GM21619 (cell line): Measurements from ENCODE around the gene TEX9.

Source experiments
- ATAC-seq: cut with Tn5 transposase; IDR thresholded peaks from one replicate; pipeline ENCODE4 v1.9.1; 2021; ENCODE audit not compliant: unreplicated experiment

Gene TEX9

DNA sequence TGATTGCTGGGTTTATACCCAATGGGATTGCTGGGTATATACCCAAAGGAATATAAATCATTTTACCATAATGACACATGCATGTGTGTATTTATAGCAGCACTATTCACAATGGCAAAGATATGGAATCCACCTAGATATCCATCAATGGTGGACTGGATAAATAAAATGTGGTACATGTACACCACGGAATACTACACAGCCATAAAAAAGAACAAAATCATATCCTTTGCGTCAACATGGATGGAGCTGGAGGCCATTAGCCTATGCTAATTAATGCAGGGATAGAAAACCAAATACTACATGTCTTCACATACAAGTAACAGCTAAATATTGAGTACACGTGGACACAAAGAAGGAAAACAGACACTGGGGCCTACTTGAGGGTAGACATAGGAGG lies 77.1 kb downstream of the TEX9 start:
- no peak for ATAC-seq

DNA sequence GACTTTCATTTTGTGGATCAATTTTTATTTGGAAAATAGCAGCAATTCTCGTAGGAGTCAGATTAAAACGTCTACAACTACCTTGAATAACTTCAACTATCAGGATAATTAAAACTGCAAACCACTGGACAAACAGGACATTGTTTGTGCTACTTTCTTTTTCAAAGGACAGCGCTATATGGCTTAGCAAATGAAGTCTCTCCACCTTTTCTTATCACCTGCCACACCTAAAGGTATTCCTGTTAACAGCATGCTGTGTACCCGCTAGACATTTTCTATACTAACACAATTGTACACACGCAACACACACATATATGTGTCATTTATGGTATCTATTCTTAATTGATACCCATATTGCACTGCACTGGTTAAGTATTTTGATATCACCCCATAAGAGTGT lies 80.5 kb downstream of the TEX9 start:
- ATAC-seq = no peak

DNA sequence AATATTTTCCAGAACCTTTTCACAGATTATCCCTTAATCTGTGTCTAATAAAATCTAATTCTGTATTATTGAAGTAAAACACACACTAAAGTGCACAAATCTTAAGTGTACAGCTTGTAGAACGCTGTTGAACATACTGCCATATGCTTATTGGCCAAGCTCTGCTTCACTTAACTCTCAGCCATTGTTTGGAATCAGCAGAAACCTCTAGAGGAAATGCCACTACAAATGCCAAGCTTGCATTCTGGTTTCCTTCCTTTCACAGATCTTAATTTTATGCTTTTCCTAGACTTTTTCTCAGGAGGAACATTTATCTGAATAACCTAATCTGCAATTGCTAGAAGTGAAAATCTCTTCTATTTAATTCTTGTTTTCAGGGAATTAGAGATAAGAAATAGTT lies 89.6 kb downstream of the TEX9 start:
- ATAC-seq = no peak

DNA sequence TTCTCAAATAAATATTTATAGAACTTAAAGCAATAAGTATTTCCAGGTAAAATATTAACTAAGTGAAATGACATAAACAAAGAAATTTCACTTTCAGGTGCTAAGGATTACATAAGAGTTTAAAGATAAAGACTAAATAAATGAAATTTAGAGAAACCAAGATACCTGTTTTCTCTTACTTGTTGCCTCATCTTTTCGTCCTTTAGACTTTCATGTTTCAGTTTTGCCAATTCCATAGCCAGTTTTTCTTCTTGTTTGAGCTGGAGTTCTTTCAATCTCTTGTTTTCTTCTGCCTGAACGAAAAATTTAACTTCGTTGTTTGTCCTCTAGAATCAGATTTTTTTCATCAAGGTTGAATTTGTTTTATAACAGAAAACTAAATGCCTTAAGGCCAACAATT lies 91.0 kb downstream of the TEX9 start:
- no peak for ATAC-seq

DNA sequence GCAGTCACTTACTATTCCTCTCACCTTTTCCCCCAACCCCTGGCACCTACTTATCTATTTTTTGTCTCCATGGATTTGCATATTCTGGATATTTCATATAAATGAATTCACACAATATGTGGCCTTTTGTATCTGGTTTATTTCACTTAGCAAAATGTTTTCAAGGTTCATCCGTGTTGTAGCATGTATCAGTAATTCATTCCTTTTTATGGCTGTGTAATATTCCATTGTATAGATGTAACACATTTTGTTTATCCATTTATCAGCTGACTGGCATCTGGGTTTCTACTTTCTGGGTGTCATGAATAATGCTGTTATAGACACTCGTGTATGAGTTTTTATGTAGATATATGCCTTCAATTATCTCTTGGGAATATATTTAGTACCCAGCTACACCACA lies 93.9 kb downstream of the TEX9 start:
- no peak for ATAC-seq

DNA sequence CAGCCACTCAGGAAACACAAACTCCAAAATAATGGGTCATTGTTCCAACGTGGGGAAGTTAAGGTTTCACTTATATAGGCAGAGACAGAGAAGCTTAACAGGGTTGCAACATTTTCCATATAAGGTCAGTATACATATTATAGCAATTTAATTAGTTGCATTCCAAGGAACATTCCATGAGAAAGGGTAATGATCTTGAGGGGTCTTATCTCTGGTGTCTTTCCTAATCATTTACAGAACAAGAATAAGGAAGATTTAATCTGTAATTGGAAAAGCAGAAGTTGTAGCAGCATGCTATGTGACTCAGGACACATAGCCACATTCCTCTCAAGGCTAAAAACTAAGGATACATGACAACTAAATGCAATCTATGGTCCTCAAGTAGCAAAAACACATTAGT lies 94.8 kb downstream of the TEX9 start:
- ATAC-seq = no peak

DNA sequence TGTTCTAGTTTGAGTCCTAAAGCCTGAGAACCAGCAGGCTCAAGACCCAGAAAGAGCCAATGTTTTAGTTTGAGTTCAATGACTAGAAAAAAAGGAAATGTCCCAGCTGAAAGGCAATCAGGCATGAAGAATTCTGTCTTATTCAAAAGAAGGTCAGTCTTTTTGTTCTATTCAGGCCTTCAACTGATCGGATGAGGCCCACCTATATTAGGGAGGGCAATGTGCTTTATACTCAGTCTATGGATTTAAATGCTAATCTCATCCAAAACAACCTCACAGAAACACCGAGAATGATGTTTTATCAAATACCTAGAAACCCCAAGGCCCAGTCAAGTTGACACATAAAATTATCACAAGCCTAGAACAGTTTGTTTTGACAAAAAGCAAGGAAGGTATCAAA lies 95.7 kb downstream of the TEX9 start:
- ATAC-seq = no peak

DNA sequence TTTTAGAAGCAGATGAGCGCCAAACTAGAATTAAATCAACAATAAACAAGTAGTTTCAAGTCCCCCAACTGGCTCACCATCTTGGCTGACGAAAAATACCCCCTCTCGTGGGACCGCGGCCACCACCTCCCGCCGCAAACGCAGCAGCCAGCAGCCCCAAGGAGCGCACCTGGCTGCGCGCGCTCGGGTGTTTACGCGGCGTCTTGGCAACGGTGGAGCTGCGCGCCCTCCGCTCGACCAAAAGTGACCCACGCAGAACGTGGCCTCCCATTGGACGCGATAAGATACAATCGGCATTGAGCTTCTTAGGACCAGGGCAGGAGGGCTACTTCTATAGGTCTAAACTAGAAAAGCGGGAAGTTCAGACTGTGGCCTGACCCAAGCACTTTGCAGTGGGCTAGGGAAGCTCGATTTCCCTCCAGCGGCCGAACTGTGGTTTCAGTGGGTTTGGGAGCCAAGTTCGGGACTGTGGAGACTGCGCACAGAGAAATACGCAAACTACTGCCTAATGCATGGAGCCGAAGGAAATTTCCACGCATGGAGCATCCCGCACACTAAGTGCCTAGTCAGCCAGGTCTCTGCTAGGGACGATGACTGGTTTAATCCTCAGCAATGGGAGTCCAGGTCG lies 99.8 kb downstream of the TEX9 start, which contains the start of gene MNS1:
TSS of gene MNS1 (minus strand) at position 245 of the 628 bp plus-strand sequence. CDS start at position 80, 165 bp downstream.
- ATAC-seq = peak; percentile 99

DNA sequence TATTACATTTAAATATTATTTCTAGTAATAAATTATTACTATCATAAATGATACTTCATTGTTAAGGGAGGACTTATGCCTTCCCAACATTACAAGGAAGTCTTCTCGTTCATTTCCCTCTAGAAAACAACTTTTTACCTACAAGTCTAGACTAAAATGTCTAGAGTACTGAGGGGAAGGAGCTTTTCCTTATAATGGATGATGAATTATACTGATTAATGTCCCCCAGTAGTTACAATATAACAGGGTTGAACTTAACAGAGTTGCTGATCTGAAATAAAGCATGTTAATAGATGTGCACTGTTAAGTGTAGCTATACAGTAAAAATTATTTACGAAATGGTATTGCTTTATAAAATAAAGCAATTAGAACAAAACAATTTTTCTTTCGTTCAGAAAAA lies 102.4 kb downstream of the TEX9 start:
- ATAC-seq = no peak

DNA sequence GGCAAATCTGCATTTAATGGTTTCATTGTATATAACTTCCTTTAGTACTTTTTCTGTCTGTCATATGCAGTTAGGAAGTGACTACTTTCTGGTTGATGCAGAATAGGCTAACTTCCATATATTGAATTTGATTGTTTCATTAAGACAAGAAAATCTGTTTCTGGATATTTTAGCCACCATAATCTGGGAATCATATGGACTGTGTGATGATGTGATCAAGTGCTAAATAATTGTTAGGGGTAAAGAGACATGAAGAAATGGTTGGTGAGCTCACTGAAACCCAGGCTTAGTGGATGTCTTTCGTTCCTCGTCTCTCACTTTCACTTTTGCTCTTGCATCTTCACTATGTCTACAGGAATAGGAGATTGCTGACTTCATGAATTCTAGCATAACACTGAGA lies 103.2 kb downstream of the TEX9 start:
- ATAC-seq = peak; percentile 43

DNA sequence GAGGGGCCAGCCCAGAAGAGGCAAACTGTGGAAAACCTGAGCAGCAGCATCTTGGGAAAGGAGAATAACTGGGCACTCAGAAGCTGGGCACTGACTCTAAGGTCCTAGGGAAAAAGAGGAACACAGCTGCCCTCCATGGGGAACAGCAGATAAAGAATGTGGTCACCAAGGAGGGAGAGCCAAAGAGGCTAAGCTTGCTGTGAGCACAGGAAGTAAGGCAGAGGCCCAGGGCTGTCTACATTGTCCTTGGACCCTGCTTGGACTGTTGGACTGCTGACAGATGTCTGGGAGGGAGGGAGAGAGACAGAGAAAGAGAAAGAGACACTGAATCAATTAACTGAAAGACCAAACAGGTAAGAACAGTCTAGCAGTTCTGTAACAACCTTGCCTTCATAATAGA lies 104.3 kb downstream of the TEX9 start:
- ATAC-seq = no peak

DNA sequence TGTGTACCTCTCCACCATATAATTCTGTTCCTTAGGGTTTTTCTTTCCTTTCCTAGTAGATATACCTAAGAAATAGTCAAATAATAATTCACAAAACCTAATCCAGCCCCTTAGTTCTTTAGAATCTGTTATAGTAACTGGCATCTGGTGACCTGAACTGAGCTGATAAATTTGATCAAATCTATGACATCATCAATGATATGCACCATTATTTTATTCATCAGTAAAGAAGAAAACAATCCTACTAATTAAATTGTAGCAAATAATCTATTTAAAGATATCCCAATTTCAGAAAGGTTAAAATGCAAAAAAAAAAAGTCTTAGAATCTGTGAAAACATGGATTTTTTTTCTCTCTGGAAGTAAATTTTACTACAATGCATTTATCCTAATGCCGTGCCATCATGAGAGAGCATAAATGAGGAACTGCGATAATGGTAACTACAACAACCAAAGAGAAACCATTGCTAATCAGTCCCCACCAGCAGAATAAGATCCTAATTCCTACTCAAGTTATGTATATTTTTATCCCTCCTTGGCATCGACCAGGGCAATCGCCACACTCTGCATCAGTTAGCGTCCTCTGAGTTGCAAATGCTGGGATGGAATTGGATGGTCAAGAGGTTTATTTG lies 106.3 kb downstream of the TEX9 start:
- no peak for ATAC-seq

DNA sequence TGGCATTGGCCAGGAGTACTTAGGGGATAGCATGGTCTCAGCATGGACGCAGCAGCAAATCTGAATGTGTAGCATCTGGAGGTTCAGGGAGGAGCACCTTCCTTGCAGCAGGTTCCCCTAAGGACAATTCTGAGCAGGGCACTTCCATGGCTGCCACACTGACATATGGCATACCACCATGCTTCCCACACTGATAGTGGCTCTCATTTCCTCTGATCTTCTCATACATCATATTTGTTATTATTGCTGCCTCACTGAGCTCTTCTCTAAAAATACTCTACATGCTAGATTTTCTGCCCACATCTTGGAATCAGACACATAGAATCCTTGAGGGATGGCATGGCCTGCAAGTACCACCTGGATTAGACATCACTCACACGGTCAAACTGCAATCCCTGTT lies 107.1 kb downstream of the TEX9 start:
- no peak for ATAC-seq

DNA sequence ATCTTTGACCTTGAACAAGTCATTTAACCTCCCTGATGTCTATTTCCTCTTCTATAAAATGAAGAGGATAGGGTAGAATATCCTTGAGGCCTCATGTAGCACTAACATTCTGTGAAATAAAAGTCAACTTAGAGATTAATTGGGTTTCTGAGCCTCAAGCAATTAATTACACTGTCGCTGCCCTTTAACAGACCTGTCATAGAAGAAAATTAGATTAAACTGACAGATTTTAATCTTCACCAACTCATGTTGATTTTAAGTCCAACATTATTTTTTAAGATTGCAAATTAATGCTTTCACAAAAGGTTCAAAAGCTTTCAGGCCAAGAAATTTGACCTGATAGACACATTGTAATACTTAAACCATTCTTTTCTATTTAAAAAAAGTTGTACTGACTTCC lies 107.8 kb downstream of the TEX9 start:
- ATAC-seq = no peak

DNA sequence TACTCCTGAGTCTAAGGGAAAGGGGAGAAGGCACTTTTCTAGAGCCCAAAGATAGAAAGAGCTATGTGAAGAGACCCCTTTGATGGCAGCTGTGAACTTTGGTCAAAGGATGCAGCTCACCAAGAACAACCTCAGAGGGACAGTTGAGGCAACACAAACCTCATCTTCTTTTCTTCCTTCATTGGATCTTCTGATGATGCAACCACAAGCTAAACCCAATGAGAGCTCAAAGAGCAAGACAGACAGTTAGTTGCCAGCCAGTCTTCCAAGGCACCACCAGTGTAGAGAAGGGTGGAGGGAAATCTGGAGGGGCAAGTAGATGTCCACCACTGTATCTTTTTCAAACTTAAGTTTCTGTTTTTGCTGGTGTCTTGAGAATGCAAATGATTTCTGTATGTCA lies 110.1 kb downstream of the TEX9 start:
- no peak for ATAC-seq
